OCI-LY3 (cell line): Measurements from ENCODE around the gene HNRNPL.

ENCODE experiments used
- EZH2phosphoT487 ChIP-seq: fragments of 200-600 bp; shearing (Covaris generic); IDR thresholded peaks from 2 replicates; pipeline ENCODE4 v1.6.1; 2018; ENCODE audit warnings: antibody characterized with exemption, mixed run types, low read depth
- TF ChIP-seq, protein P1 (sequence below): fragments of 200-600, 300-600 bp; sonication (generic); IDR thresholded peaks from 2 replicates; pipeline ENCODE4 v1.5.1; 2014; ENCODE audit warnings: antibody characterized with exemption, low read length, low read depth

DNA sequence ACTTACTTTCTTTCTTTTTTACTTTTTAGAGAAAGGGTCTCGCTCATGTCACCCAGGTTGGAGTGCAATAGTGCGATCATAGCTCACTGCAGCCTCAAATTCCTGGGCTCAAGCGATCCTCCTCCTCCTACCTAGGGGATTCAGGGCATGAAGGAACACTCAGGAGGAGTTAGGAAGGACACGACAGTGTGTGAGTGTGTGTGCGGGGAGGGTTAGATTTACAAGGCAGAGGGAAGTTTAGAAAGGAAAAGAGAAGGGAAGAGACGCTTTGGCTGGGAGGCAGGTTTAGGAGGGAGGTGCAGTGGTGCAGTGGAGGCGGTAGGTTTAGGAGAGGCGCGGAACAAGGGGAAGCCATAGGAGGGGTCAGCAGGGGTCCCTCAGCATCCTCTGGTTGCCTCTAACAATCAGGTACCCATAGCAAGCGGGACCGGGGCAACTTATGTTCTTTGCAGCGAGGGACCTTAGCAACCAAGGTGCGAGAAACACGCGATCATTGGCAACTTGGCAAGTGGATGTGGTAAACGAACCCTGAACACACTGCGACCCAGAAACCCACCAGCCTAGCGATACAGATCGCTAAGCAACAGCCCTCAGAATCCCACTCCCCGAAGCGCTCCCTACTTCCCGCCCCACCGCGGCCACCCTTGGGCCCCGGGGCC lies 49.1 kb upstream of the HNRNPL start:
- TF ChIP-seq, protein P1, sequence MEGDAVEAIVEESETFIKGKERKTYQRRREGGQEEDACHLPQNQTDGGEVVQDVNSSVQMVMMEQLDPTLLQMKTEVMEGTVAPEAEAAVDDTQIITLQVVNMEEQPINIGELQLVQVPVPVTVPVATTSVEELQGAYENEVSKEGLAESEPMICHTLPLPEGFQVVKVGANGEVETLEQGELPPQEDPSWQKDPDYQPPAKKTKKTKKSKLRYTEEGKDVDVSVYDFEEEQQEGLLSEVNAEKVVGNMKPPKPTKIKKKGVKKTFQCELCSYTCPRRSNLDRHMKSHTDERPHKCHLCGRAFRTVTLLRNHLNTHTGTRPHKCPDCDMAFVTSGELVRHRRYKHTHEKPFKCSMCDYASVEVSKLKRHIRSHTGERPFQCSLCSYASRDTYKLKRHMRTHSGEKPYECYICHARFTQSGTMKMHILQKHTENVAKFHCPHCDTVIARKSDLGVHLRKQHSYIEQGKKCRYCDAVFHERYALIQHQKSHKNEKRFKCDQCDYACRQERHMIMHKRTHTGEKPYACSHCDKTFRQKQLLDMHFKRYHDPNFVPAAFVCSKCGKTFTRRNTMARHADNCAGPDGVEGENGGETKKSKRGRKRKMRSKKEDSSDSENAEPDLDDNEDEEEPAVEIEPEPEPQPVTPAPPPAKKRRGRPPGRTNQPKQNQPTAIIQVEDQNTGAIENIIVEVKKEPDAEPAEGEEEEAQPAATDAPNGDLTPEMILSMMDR: no peak
- TF ChIP-seq EZH2phosphoT487: no peak
